Activated CD8-positive, alpha-beta memory T cell treated with anti-CD3 and anti-CD28 coated beads for 48 hours (primary cell): ENCODE results near the gene SLMAP.
"Not testable (repeated sequence)": the region's sequence is repeated elsewhere in the genome, so short reads cannot be mapped to it uniquely, and the experiment has no call there.

Source experiments
- DNase-seq, 3 experiments: peaks; one replicate each; pipeline ENCODE4 v3.0.0-alpha.2; 2020; ENCODE audit warnings: low read depth in 2 of 3, low spot score in 2 of 3

Gene SLMAP

GRCh38 chr3:57826952-57827723 lies 71.0 kb downstream of the SLMAP start:
- DNase-seq, result no peak

GRCh38 chr3:57827757-57828156 lies 71.6 kb downstream of the SLMAP start:
- DNase-seq, result no peak

GRCh38 chr3:57832486-57832885 lies 76.4 kb downstream of the SLMAP start:
- no peak for DNase-seq

GRCh38 chr3:57832900-57833313 lies 76.8 kb downstream of the SLMAP start:
- DNase-seq, result no peak

GRCh38 chr3:57833763-57834162 lies 77.7 kb downstream of the SLMAP start:
- no peak for DNase-seq

GRCh38 chr3:57837686-57838085 lies 81.6 kb downstream of the SLMAP start:
- no peak for DNase-seq

- DNase-seq, result no peak
These were observed 82.5 kb downstream of the SLMAP start for GRCh38 chr3:57838627-57839026.

- DNase-seq, result no peak
These were observed 84.4 kb downstream of the SLMAP start for GRCh38 chr3:57840473-57840872.

- no peak for DNase-seq
These were observed 85.7 kb downstream of the SLMAP start for GRCh38 chr3:57841818-57842217.

- DNase-seq, result no peak
These were observed 92.1 kb downstream of the SLMAP start for GRCh38 chr3:57848177-57848738.

- no peak for DNase-seq
These were observed 95.2 kb downstream of the SLMAP start for GRCh38 chr3:57851304-57851703.

- DNase-seq, result no peak
These were observed 96.8 kb downstream of the SLMAP start for GRCh38 chr3:57852896-57853295.

GRCh38 chr3:57855281-57855680 lies 99.2 kb downstream of the SLMAP start:
- no peak for DNase-seq

GRCh38 chr3:57855943-57856342 lies 99.8 kb downstream of the SLMAP start:
- DNase-seq, result no peak

GRCh38 chr3:57856675-57857074 lies 100.6 kb downstream of the SLMAP start:
- DNase-seq, result no peak

- DNase-seq, result no peak
These were observed 106.8 kb downstream of the SLMAP start for GRCh38 chr3:57862894-57863293.

- no peak for DNase-seq
These were observed 107.3 kb downstream of the SLMAP start for GRCh38 chr3:57863380-57863779.

- no peak for DNase-seq
These were observed 108.7 kb downstream of the SLMAP start for GRCh38 chr3:57864853-57865252.

- not testable (repeated sequence) for DNase-seq
These were observed 113.0 kb downstream of the SLMAP start for GRCh38 chr3:57869110-57869509.

- DNase-seq, result no peak
These were observed 116.5 kb downstream of the SLMAP start for GRCh38 chr3:57872606-57873005.

GRCh38 chr3:57876632-57877031 lies 120.5 kb downstream of the SLMAP start:
- DNase-seq, result no peak

GRCh38 chr3:57877116-57877515 lies 121.0 kb downstream of the SLMAP start:
- no peak for DNase-seq

- not testable (repeated sequence) for DNase-seq
These were observed 128.3 kb downstream of the SLMAP start for GRCh38 chr3:57884436-57884835.
